ENCODE results near the gene SYNRG.

The SYNRG gene

DNA sequence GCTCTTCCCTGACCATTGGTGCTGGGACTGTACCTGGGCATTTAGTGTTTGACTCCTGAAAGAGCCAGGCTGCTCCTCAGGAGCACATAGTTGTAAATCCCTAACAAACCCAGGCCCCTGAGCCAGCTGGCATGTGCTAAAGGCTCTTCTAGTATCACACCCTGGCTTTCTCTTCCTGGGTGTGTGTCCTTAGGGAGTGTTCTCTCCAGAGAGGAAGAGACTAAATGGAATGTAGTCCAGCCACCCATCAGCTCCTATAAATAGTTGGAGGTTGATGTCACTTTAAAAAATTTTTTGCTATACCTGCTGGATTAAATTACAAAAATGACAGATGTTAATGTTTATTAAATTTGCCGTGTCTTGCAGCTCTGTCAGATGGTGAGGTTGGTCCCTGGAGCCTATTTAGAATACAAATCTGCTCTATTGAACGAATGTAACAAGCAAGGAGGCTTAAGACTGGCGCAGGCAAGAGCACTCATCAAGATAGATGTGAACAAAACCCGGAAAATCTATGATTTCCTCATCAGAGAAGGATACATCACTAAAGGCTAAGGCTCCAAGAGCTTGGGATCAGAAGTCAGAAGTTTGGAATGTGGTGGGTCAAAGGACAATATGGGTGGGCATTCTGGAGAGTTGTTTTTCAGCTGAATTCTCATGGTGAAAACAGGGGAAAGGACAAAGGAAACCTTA, 132.6 kb downstream of the SYNRG start:
- no peak for DNase-seq (ENCODE audit: low read depth)

DNA sequence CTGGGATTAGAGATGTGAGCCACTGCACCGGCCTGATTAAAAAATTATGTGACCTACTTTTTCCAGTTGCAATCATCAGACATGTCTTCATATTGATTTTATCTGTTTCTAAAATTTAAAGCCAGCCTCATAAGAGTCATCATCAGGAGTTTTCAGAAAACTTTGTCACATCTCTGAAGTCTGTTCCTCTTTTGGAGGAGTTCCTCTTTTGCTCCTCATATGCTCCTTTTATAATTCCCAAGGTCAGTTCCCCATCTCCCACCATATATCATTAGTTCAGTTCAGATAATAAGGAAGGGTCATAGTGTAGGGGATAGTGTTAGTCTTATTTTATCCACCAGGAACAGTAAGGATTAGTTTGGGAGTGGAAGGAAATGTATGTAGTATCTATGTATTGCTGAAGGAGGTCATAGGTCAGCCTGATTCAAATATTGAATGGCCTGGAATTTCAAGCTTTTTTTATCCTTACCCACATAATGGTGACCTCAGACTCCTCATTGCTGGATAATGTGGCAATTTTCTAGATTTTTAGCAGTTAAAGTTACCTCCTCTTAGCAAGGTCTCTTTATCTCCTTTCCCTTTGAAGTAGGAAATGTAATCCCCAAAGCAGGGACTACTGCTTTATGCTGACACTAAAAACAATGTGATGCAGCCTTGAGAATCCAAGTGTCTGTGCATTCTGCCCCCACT, 133.3 kb downstream of the SYNRG start:
- no peak for DNase-seq (ENCODE audit: low read depth)

- no peak for DNase-seq (ENCODE audit: low read depth)
Observed at GRCh38 chr17:37470181-37470580, 139.0 kb downstream of the SYNRG start.

DNA sequence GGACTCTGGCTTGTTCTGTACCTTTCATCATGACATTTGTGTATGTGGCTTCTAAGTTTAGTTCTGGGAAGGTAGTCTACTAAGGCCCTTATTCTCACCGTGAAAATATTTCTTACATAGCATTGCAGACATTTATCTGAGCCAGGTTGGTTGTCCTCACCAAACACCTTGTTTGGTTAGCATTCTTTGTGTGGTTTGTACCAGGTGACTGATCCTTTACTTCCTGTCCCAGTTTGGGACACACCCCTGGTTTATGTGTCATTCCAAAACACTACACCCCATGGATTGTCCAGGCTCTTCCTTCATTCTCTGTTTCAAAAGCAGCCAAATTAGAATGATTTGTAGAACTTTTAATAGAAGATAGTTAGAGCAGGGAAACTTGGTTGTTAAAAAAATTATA, 142.7 kb downstream of the SYNRG start:
- DNase-seq (ENCODE audit: low read depth), result no peak

DNA sequence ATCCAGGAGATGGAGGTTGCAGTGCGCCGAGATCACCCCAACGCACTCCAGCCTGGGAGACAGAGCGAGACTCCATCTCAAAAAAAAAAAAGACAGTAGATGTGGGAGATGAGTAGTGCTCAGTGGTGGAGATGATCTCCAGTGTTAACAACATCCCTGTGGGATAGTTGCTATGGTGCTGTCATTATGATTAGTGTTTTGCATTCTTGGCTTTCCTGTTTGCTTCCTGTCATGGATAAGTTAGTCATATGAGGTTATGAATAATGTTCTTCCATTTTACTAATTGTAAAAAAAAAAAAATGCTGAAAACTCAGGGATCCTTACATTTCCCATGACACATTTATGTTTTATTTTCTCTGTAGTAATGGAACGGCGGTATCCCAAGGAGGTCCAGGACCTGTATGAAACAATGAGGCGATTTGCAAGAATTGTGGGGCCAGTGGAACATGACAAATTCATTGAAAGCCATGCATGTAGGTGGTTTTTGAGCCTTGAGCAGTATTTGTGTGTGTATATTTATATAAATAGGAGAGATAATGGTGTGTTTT, 144.1 kb downstream of the SYNRG start:
- no peak for DNase-seq (ENCODE audit: low read depth)

Measured in T follicular helper cell (primary cell).